ENCODE measurements around the gene ZNF385D. TPM values are rescaled to one million over a fixed set of nuclear protein-coding genes. Genes with fewer than 3 reads are reported as not detected.

The ZNF385D gene
- total RNA-seq, 1 experiment from 2014 or later: not detected

- TF ChIP-seq CTCF (IDR thresholded peaks at IDR 0.05; ENCODE audit: unreplicated experiment): no peak
- Mint-ChIP-seq H3K4me3 (ENCODE audit: low read depth, unreplicated experiment) (no peak overlapping the region), H3K36me3 (ENCODE audit: insufficient read depth, unreplicated experiment) (no peaks in the 10 kb centered on the region), H3K27ac (ENCODE audit: unreplicated experiment) (no peak overlapping the region), H3K4me1 (ENCODE audit: low read depth, unreplicated experiment) (no peaks in the 10 kb centered on the region), H3K9me3 (ENCODE audit: low read depth, unreplicated experiment) (no peaks in the 10 kb centered on the region), H3K27me3 (ENCODE audit: unreplicated experiment) (no peaks in the 10 kb centered on the region)
- CTCF ChIA-PET: no interaction called here
- intact Hi-C loops (cut with micrococcal nuclease; ENCODE audit: unreplicated experiment): no loop called here
- BruUV-seq (replicated peaks): no TSS peak
- no peak for DNase-seq
These were observed 5.0 kb downstream of the ZNF385D start for GRCh38 chr3:21745966-21746365.

- CTCF ChIA-PET: no interaction called here
- BruUV-seq (replicated peaks): no TSS peak
- no peak for DNase-seq
- Mint-ChIP-seq H3K4me3 (ENCODE audit: low read depth, unreplicated experiment) (no peak overlapping the region), H3K9me3 (ENCODE audit: low read depth, unreplicated experiment) (no peaks in the 10 kb centered on the region), H3K4me1 (ENCODE audit: low read depth, unreplicated experiment) (no peaks in the 10 kb centered on the region), H3K27me3 (ENCODE audit: unreplicated experiment) (no peaks in the 10 kb centered on the region), H3K27ac (ENCODE audit: unreplicated experiment) (no peak overlapping the region), H3K36me3 (ENCODE audit: insufficient read depth, unreplicated experiment) (no peaks in the 10 kb centered on the region)
- intact Hi-C loops (cut with micrococcal nuclease; ENCODE audit: unreplicated experiment): no loop called here
- TF ChIP-seq CTCF (IDR thresholded peaks at IDR 0.05; ENCODE audit: unreplicated experiment): no peak
These were observed 6.2 kb downstream of the ZNF385D start for GRCh38 chr3:21744793-21745192.

GRCh38 chr3:21738935-21739702 is 11.9 kb downstream of the ZNF385D start:
- Mint-ChIP-seq H3K4me1 (ENCODE audit: low read depth, unreplicated experiment) (no peaks in the 10 kb centered on the region), H3K4me3 (ENCODE audit: low read depth, unreplicated experiment) (no peak overlapping the region), H3K27me3 (ENCODE audit: unreplicated experiment) (no peaks in the 10 kb centered on the region), H3K36me3 (ENCODE audit: insufficient read depth, unreplicated experiment) (no peaks in the 10 kb centered on the region), H3K27ac (ENCODE audit: unreplicated experiment) (no peak overlapping the region), H3K9me3 (ENCODE audit: low read depth, unreplicated experiment) (no peaks in the 10 kb centered on the region)
- no peak for TF ChIP-seq CTCF (IDR thresholded peaks at IDR 0.05; ENCODE audit: unreplicated experiment)
- no TSS peak for BruUV-seq (replicated peaks)
- intact Hi-C loops (cut with micrococcal nuclease; ENCODE audit: unreplicated experiment): no loop called here
- CTCF ChIA-PET: no interaction called here
- no peak for DNase-seq

- Mint-ChIP-seq H3K27ac (ENCODE audit: unreplicated experiment) (no peak overlapping the region), H3K27me3 (ENCODE audit: unreplicated experiment) (no peaks in the 10 kb centered on the region), H3K36me3 (ENCODE audit: insufficient read depth, unreplicated experiment) (no peaks in the 10 kb centered on the region), H3K9me3 (ENCODE audit: low read depth, unreplicated experiment) (no peaks in the 10 kb centered on the region), H3K4me3 (ENCODE audit: low read depth, unreplicated experiment) (no peak overlapping the region), H3K4me1 (ENCODE audit: low read depth, unreplicated experiment) (no peaks in the 10 kb centered on the region)
- intact Hi-C loops (cut with micrococcal nuclease; ENCODE audit: unreplicated experiment): no loop called here
- BruUV-seq (replicated peaks): no TSS peak
- CTCF ChIA-PET: no interaction called here
- TF ChIP-seq CTCF (IDR thresholded peaks at IDR 0.05; ENCODE audit: unreplicated experiment): no peak
- DNase-seq: no peak
These were observed 12.7 kb downstream of the ZNF385D start for GRCh38 chr3:21738283-21738682.
